Peyer's patch (tissue), 4 donors: ENCODE data around the gene PET100. TPM values are rescaled to one million over a fixed set of nuclear protein-coding genes. Genes with fewer than 3 reads are reported as not detected.

Experiments
- DNase-seq, 3 donors: peaks; one replicate each; pipeline ENCODE4 v3.0.0-alpha.2; 2017 to 2019
- H3K27ac ChIP-seq, 4 donors: fragments of 200-600 bp; sonication (generic); one replicate each; pipeline ENCODE4 v1.5.1; 2016 to 2019
- H3K27me3 ChIP-seq, 2 donors: fragments of 200-600 bp; sonication (generic); one replicate each; pipeline ENCODE4 v1.5.1; 2019
- H3K36me3 ChIP-seq, 3 donors: fragments of 200-600 bp; sonication (generic); one replicate each; pipeline ENCODE4 v1.5.1; 2016 to 2019
- H3K4me1 ChIP-seq, 4 donors: fragments of 200-600 bp; sonication (generic); one replicate each; pipeline ENCODE4 v1.5.1; 2016 to 2019
- H3K4me3 ChIP-seq, 4 donors: fragments of 200-600 bp; sonication (generic); 1 replicate in 3 of 4; 2 replicates in 1 of 4; pipeline ENCODE4 v1.5.1; 2016 to 2019; ENCODE audit warnings: mild to moderate bottlenecking in 1 of 4
- H3K9me3 ChIP-seq, 4 donors: fragments of 200-600 bp; sonication (generic); one replicate each; pipeline ENCODE4 v1.5.1; 2016 to 2019; ENCODE audit warnings: mild to moderate bottlenecking in 1 of 4
- CTCF ChIP-seq, 6 experiments: fragments of 450-650 bp in 4 of 6; fragments of 200-600 bp in 2 of 6; sonication (generic) in 1 of 6; IDR thresholded peaks; one replicate each; pipeline ENCODE4 v1.5.1; 2017 to 2019; ENCODE audit warnings: antibody characterized with exemption in 6 of 6, mild to moderate bottlenecking in 3 of 6, moderate library complexity in 1 of 6
- POLR2A ChIP-seq, 2 donors: fragments of 450-650 bp; IDR thresholded peaks; one replicate each; pipeline ENCODE4 v1.5.1; 2017; ENCODE audit warnings: antibody characterized with exemption in 2 of 2, mild to moderate bottlenecking in 2 of 2, moderate library complexity in 2 of 2
- total RNA-seq, 4 donors: library from RNA; depleted of rRNA; stranded (reverse); fragments of >200 nt; gene quantifications; one replicate each; pipeline ENCODE4 v1.1.0, GENCODE V29; 2016

Gene PET100
- total RNA-seq, 4 donors from 2014 or later, result 12.6 to 102 (median 14.5) TPM

GRCh38 chr19:7624810-7625209 is 4.8 kb upstream of the PET100 start:
- DNase-seq, result no peak
- H3K4me1 ChIP-seq, result peaks cover 8 to 19% (median 9%) of the 10 kb centered on the region in 4 donors
- H3K9me3 ChIP-seq, result no peaks in the 10 kb centered on the region
- H3K4me3 ChIP-seq, result no peak overlapping the region
- H3K27ac ChIP-seq, result no peak overlapping the region
- H3K27me3 ChIP-seq, result no peaks in the 10 kb centered on the region
- peaks cover 0 to 66% (median 0%) of the 10 kb centered on the region in 3 donors for H3K36me3 ChIP-seq
- no peak for TF ChIP-seq CTCF (IDR thresholded peaks at IDR 0.05)
- TF ChIP-seq POLR2A (IDR thresholded peaks at IDR 0.05), result no peak

- TF ChIP-seq POLR2A (IDR thresholded peaks at IDR 0.05) (no peak), CTCF (IDR thresholded peaks at IDR 0.05) (no peak)
- H3K36me3 ChIP-seq, result peaks cover 0 to 55% (median 0%) of the 10 kb centered on the region in 3 donors
- no peaks in the 10 kb centered on the region for H3K9me3 ChIP-seq
- H3K27me3 ChIP-seq, result no peaks in the 10 kb centered on the region
- H3K4me3 ChIP-seq, result no peak overlapping the region
- peaks cover 12 to 22% (median 18%) of the 10 kb centered on the region in 4 donors for H3K4me1 ChIP-seq
- DNase-seq, result no peak
- H3K27ac ChIP-seq, result no peak overlapping the region
Observed at GRCh38 chr19:7625763-7626372, 3.7 kb upstream of the PET100 start.

GRCh38 chr19:7627166-7627565 is 2.4 kb upstream of the PET100 start:
- H3K27ac ChIP-seq, result no peak overlapping the region
- no peak overlapping the region for H3K4me3 ChIP-seq
- no peaks in the 10 kb centered on the region for H3K9me3 ChIP-seq
- H3K36me3 ChIP-seq, result peaks cover 0 to 42% (median 0%) of the 10 kb centered on the region in 3 donors
- no peaks in the 10 kb centered on the region for H3K27me3 ChIP-seq
- no peak for DNase-seq
- TF ChIP-seq CTCF (IDR thresholded peaks at IDR 0.05) (no peak), POLR2A (IDR thresholded peaks at IDR 0.05) (no peak)
- H3K4me1 ChIP-seq, result peaks cover 12 to 24% (median 20%) of the 10 kb centered on the region in 4 donors

- peaks cover 0 to 27% (median 0%) of the 10 kb centered on the region in 3 donors for H3K36me3 ChIP-seq
- H3K27ac ChIP-seq, result peak overlapping the region; percentile 74 to 82 (median 82)
- H3K27me3 ChIP-seq, result no peaks in the 10 kb centered on the region
- H3K4me3 ChIP-seq, result peak overlapping the region; percentile 70 to 99 (median 88)
- DNase-seq, result no peak
- no peak for TF ChIP-seq CTCF (IDR thresholded peaks at IDR 0.05)
- no peak for TF ChIP-seq POLR2A (IDR thresholded peaks at IDR 0.05)
- H3K9me3 ChIP-seq, result no peaks in the 10 kb centered on the region
- peaks cover 12 to 24% (median 20%) of the 10 kb centered on the region in 4 donors for H3K4me1 ChIP-seq
Observed at GRCh38 chr19:7628589-7629311, 843 bp upstream of the PET100 start.

GRCh38 chr19:7631577-7631976 is 2.0 kb downstream of the PET100 start:
- peaks cover 12 to 30% (median 21%) of the 10 kb centered on the region in 4 donors for H3K4me1 ChIP-seq
- no peaks in the 10 kb centered on the region for H3K9me3 ChIP-seq
- DNase-seq, result no peak
- peaks cover 0 to under 1% (median 0%) of the 10 kb centered on the region in 3 donors for H3K36me3 ChIP-seq
- H3K4me3 ChIP-seq, result no peak overlapping the region
- no peaks in the 10 kb centered on the region for H3K27me3 ChIP-seq
- H3K27ac ChIP-seq, result no peak overlapping the region
- TF ChIP-seq CTCF (IDR thresholded peaks at IDR 0.05), result no peak
